Measurements from ENCODE around the gene ORMDL2.
"Not testable (repeated sequence)": the region's sequence is repeated elsewhere in the genome, so short reads cannot be mapped to it uniquely, and the experiment has no call there.

ORMDL2 gene

DNA sequence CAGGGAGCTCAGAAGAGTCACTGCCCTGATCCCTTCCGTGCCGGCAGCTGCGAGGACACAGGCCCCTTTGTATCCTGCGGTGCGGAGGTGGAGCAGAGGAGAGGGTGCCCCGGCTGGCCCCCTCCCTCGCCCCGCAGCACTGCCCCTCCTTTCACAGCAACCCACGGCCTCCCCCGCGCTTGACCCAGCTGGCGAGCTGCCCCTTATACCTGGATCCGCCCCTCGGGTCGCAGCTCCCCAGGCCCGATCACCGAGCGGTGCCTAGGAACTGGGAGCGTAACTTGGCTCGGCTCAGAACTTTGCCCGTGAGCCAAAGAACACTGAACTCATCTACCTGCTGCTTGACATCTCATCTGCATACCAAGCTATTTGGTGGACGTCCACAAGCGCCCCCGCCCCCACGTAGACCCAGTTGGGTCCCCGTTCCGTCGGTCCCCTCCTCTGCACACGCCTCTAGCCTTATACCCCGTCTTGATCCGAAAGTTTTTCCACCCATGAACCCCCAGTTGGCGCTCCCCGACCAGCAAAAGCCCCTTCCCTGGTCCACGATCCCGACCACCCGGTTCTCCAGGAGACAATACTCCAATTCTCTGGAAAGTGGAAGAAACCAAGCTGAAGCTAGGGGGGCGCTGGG is 12.2 kb downstream of the ORMDL2 start:
- peak in 1 of 4 experiments; percentile 28 for DNase-seq

GRCh38 chr12:55830601-55831446 is 13.0 kb downstream of the ORMDL2 start:
- DNase-seq: peak in 2 of 4 experiments; percentile 9 to 51

- DNase-seq: no peak
These were observed 13.6 kb downstream of the ORMDL2 start for GRCh38 chr12:55831447-55831815.

GRCh38 chr12:55833056-55833455 is 15.2 kb downstream of the ORMDL2 start:
- DNase-seq: no peak

- not testable (repeated sequence) for DNase-seq
These were observed 16.6 kb downstream of the ORMDL2 start for GRCh38 chr12:55834400-55834799.

- DNase-seq: no peak
These were observed 20.5 kb downstream of the ORMDL2 start for GRCh38 chr12:55838361-55838760.

DNA sequence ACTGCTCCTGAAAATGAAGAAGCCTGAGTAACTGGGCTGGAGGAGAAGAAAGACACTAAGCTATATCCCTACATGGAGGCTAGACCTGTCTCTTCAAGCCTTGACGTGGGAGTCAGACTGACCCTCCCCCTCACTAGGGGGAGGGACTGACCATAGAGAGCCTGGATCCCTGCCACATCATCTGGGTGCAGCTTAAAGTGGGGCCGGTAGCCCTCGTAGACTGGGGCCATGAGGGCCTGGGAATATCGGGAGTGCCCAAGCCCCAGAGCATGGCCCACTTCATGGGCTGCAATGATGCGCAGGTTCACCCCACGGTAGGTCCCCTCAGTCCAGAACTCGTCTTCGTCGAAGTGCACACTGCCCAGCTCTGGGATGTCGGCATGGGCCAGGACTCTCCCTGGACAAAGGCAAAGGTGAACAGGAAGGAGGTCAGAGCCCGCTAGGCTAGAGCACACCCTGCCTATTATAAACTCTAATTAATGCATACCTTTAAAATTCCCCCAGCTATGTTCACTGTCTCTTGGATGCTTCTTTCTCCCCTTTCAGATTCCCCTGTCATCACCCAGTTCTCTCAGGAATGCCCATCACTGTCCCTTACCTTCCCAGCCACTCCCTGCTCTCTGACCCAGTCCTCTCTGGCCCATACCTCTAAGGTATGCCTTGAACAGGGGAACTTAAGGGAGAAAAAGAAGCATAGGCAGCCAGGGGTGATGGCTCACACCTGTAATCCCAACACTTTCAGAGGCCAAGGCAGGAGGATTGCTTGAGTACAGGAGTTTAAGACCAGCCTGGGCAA is 21.7 kb downstream of the ORMDL2 start:
- no peak for DNase-seq

DNA sequence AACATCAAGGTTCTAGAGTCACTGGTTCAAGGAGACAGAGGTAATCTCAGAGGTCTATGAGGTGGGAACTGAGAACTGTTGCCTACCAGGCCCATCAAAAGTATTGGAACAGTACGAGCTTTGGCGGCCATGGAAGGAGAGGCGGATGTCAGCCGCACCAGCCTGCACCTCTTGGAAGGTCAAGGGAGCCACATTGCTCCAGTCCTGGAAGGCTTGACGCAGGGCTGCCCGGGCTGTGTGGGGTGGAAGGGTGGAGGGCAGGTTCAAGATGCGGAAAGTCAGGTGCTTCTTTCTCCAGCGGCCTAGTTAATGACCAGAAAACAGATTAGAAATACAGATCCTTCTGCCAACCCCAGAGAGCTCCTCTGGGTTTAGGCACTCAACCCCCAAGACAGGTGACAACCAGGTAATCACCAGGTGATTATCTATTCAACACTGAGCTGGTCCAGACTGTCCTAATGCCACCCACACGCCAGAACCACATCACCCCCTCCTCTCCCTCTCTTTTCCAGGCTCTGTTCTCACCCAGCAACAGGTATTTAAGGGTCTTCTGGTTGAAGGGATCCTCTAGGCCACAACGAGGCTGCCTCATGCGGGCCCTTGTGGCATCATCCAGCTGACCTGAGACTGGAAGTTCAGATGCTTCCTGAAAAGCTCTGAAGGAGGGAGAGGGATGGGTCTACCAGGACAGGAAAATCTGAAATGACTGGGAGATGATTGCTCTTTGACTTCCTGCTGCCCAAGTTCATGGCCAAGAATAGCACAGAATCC is 22.9 kb downstream of the ORMDL2 start:
- DNase-seq: no peak

GRCh38 chr12:55842681-55843429 is 25.0 kb downstream of the ORMDL2 start, which contains the start of gene MMP19:
TSS of gene MMP19 (minus strand) at chr12:55842936. CDS start at chr12:55842830, 106 bp downstream.
- DNase-seq: no peak

DNA sequence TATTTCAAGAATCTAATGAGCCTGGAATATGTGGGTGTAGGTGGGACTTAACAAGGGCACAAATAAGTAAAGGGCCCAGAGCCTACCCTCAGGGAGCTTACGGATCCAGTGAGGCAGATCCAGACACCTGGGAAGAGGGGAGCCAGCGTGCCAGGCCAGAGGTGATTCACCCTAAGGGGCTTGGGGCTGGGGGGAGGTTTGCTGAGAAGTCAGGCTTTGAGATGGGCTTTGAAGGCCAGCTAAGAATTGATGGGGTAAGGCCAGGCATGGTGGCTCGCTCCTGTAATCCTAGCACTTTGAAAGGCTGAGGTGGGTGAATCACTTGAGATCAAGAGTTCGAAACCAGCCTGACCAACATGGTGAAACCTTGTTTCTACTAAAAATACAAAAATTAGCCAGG is 25.6 kb downstream of the ORMDL2 start:
- no peak for DNase-seq

DNA sequence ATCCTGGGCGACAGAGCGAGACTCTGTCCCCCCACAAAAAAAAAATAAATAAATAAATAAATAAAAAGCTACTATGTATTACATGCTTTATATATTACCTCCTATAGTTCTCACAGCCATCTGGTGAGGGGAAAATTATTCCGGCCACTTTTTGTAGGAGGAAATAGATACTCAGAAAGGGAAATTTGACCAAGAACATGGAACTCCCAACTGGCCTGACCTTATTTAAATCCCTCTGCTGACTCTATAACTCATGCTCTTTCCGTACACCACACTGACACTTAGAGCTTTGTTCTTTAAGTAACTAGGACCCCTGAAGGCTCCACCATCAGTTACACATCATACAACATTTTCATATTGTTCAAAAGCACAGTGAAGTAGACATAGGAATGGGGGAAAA is 27.1 kb downstream of the ORMDL2 start:
- DNase-seq: no peak

GRCh38 chr12:55845361-55845760 is 27.5 kb downstream of the ORMDL2 start:
- DNase-seq: no peak

DNA sequence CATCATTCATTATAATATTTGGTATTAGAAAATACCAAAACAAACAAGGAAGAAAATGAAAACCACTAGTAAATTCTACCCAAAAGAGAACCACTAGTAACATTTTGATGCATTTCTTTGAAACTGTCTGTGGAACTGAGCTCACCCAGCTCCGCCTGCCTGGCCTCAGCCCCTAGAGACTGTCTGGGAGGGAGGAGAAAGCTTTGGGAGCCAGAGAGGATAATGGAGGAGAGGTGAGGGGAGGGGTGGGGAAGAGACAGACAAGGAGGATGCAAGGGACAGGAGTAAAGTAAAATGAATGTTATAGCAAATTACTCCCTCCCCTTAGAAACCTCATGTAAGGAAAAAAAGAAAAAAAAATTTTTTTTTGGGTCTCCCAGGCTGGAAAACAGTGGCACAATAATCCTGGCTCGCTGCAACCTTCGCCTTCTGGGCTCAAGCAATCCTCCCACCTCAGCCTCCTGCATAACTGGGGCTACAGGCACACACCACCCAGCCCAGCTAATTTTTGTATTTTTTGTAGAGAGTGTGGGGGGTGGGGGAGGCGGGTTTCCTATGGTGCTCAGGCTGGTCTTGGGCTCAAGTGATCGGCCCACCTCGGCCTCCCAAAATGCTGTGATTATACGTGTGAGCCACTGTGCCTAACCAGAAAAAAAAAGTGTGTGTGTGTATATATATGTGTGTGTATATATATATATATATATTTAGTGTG is 28.1 kb downstream of the ORMDL2 start:
- DNase-seq: no peak

DNA sequence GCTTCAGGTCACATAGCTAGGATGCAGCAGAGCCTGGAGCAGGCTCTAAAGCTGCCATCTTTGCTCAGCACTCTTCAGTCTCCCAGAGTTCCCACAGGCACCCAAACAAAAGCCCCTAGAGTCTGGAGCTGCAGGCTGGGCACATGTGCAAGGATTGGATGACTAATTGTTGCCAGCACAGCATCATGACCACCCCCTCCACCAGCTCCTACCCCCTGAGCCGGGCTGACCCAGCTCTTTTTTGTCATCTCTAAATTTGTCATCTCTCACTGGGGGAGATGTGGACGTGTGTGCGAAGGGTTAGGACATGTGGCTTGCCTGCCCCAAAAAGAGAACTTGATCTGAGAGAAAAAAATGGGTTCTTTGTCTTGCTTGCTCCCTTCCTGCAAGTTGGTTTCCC is 29.2 kb downstream of the ORMDL2 start:
- DNase-seq: no peak

- DNase-seq: no peak
These were observed 29.9 kb downstream of the ORMDL2 start for GRCh38 chr12:55847603-55848291.

- no peak for DNase-seq
These were observed 31.9 kb downstream of the ORMDL2 start for GRCh38 chr12:55849616-55850343.

GRCh38 chr12:55850401-55850800 is 32.6 kb downstream of the ORMDL2 start:
- no peak for DNase-seq

DNA sequence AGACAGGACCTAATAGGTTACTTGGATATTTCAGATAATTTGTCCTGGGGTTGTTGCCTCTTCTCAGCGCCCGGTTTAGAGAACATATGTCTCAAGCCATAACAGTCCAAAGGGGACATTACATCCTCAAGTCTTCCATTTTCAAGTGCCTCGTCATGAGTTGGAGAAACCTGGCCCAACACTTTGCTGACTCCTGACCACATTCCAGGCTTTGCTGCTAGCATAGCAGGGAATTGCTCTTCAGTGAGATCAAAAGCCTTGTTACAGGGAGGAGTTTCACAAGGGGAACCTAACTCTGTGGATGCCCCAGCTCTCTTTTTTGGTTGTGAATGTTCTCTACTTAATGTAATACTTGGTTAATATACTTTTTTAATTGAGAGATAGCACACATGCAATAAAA is 33.1 kb downstream of the ORMDL2 start:
- DNase-seq: no peak

DNA sequence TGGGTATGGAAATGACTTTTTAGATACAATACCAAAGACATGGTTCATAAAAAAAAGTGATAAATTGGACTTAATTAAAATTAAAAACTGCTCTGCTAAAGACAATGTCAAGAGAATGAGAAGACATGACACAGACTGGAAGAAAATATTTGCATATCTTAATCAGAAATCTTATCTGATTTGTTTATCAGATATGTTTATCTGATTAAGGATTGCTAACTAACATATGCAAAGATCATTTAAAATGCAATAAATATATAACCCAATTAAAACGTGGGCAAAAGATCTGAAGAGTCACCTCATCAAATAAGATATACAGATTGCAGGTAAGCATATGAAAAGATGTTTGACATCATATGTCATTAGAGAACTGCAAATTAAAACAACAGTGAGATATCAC is 34.9 kb downstream of the ORMDL2 start:
- no peak for DNase-seq

DNA sequence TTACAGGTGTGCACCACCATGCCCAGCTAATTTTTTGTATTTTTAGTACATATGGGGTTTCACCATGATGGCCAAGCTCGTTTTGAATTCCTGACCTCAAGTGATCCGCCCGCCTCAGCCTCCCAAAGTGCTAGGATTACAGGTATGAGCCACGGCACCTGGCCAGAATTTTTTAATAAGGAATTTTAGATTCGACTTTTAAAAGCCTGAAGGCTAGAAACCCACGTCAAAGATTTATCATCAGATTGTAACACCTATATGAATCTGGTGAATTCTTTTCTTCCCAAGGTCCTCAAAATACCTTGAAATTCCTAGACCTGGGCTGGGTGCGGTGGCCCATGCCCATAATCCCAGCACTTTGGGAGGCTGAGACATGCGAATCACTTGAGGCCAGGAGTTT is 43.6 kb downstream of the ORMDL2 start:
- no peak for DNase-seq
